ENCODE results near the gene CLCN7.

CLCN7 gene

DNA sequence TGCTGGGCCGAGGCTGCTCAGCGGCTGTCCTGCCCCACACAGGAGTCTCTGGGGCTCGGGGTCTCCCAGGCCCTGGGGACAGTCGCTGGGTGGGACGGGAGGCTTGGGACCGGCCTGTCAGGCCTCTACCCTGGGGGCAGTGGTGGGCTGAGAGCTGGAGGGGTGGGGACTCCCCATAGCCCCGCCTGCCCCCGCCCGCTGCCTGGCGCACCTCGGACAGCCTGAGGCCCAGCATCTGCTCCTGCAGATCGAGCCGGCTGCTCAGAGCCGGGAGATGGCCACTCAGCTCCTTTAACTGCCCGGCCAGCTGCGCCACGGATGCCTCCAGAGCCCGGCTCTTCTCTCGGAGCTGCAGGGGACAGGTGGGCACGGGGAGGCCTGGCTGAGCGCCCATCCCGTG, 37.2 kb downstream of the CLCN7 start:
- Histone ChIP-seq H3K4me1 (ENCODE audit: control insufficient read depth in 2 of 2, insufficient read depth in 2 of 2, low read length in 2 of 2) (no peaks in the 10 kb centered on the region), H3K4me3 (ENCODE audit: low read length in 2 of 2) (no peak overlapping the region), H3K36me3 (ENCODE audit: control insufficient read depth in 2 of 2, insufficient read depth in 2 of 2, low read length in 2 of 2) (no peaks in the 10 kb centered on the region), H3K9ac (ENCODE audit: low read depth in 1 of 2, low read length in 2 of 2) (no peak overlapping the region), H3K9me3 (ENCODE audit: control insufficient read depth in 2 of 2, low read length in 2 of 2) (no peaks in the 10 kb centered on the region), H3K27ac (ENCODE audit: low read depth in 2 of 2, low read length in 2 of 2) (no peak overlapping the region), H3K27me3 (ENCODE audit: control insufficient read depth in 2 of 2, insufficient read depth in 2 of 2, low read length in 2 of 2) (no peaks in the 10 kb centered on the region)

DNA sequence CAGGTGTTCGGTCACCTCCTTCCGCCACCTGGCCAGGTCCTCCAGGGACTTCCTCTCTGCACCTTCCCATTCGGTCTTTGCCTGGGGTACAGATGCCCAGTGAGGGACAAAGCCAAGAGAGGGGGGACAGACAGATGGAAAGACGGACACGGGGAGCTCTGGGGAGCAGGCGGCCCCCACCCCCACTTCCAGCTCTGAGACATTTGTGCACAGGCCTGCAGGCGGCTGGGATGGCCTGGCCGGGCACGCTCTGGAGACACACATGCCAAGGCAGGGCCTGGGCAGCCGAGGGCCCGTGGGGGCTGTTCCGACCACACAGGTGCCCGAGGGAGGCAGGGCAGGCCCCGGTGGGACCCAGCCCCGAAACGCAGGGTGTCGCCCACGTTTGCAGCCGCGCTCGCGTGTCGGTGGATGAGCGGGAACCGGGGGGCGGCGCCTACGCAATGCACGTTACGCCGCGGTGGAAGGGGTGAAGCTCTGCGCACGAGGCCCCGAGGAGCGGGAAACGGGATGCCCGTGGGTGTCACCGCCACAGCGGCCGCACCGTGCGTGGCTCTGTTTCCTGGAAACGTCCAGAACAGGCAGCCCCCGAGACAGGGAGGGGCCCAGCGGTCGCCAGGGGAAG, 38.0 kb downstream of the CLCN7 start:
- H3K4me3 ChIP-seq (ENCODE audit: low read length in 2 of 2), result no peak overlapping the region
- no peaks in the 10 kb centered on the region for H3K9me3 ChIP-seq (ENCODE audit: control insufficient read depth in 2 of 2, low read length in 2 of 2)
- no peak overlapping the region for H3K9ac ChIP-seq (ENCODE audit: low read depth in 1 of 2, low read length in 2 of 2)
- no peaks in the 10 kb centered on the region for H3K4me1 ChIP-seq (ENCODE audit: control insufficient read depth in 2 of 2, insufficient read depth in 2 of 2, low read length in 2 of 2)
- H3K27me3 ChIP-seq (ENCODE audit: control insufficient read depth in 2 of 2, insufficient read depth in 2 of 2, low read length in 2 of 2), result no peaks in the 10 kb centered on the region
- H3K27ac ChIP-seq (ENCODE audit: low read depth in 2 of 2, low read length in 2 of 2), result no peak overlapping the region
- H3K36me3 ChIP-seq (ENCODE audit: control insufficient read depth in 2 of 2, insufficient read depth in 2 of 2, low read length in 2 of 2), result no peaks in the 10 kb centered on the region

DNA sequence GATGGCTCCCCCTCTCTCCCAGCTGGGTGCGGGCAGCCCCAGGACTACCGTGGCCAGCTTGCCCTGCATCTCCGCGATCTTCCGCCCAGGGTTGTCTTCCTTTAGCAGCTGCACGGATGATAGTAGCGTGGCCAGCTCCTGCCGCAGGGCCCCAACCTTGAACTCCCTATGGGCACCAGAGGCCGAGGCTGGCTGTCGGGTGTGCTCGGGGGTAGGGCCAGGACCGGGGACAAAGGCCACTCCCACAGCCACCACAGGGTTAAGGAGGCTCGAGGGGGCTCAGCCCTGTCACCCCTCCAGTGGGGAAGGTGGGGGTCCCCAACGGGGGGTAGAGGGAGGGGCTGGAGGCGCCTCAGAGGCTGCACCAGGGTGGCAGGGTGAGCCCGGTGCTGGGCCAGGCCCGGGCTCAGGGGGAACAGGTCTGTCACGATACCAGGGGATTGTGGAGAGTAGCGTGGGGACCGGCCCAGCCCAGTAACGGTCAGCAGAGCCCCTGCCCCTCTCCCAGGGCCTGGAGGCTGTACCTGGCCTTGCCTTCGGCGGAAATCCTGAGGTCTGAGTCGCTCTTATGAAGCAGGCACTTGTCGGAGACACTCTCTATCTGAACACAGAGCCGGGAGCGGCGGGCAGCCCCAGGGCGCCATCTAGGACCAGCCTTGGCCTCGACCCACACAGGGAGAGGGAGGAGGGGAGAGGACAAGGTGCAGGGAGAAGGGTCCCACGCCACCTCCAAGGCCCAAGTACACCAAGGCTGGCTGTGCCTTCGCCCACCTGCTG, 38.7 kb downstream of the CLCN7 start:
- Histone ChIP-seq H3K9ac (ENCODE audit: low read depth in 1 of 2, low read length in 2 of 2) (no peak overlapping the region), H3K27ac (ENCODE audit: low read depth in 2 of 2, low read length in 2 of 2) (no peak overlapping the region), H3K27me3 (ENCODE audit: control insufficient read depth in 2 of 2, insufficient read depth in 2 of 2, low read length in 2 of 2) (no peaks in the 10 kb centered on the region), H3K4me3 (ENCODE audit: low read length in 2 of 2) (no peak overlapping the region), H3K4me1 (ENCODE audit: control insufficient read depth in 2 of 2, insufficient read depth in 2 of 2, low read length in 2 of 2) (no peaks in the 10 kb centered on the region), H3K9me3 (ENCODE audit: control insufficient read depth in 2 of 2, low read length in 2 of 2) (no peaks in the 10 kb centered on the region), H3K36me3 (ENCODE audit: control insufficient read depth in 2 of 2, insufficient read depth in 2 of 2, low read length in 2 of 2) (no peaks in the 10 kb centered on the region)

DNA sequence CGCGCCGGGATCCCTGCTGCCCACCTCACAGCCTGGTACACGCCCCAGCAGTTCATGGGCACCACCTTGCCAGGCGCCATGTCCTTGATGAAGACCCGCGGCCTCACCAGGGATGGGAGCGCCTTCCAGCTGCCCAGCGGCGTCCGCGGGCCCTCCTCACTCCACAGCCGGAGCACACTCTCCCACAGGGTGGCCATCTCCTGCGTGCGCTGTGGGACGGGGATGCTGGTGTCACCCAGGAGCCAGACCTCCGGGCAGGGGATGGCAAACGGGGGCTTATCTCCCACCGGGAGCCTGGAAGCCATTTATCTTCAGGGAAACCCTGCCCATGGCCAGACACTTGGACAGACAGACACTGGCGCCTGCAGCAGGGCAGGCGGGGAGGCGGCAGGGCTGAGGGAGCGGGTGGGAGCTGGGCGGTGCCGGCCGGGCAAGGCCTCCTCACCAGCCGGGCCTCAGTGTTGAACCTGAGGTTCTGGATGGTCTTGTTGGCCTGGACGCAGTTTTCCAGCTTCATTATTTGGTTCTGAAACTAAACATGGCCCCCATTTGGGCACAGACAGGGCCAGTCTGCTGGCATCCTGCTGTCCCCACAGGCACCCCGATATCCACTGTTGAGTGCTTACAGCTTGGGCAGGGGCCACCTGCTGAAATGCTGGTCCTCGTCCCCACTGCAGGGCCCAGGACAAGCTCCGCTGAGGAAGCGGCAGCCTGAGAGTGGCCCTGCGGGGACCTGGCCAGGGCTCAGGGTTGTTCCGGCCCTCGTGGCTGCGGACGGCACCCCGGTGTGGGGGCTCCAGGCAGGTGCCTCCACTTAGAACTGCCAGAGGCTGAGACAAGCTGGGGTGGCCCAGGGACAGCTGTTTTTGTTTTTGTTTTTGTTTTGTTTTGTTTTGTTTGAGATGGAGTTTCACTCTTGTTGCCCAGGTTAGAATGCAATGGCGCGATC, 39.9 kb downstream of the CLCN7 start:
- Histone ChIP-seq H3K9ac (ENCODE audit: low read depth in 1 of 2, low read length in 2 of 2) (no peak overlapping the region), H3K27me3 (ENCODE audit: control insufficient read depth in 2 of 2, insufficient read depth in 2 of 2, low read length in 2 of 2) (no peaks in the 10 kb centered on the region), H3K4me1 (ENCODE audit: control insufficient read depth in 2 of 2, insufficient read depth in 2 of 2, low read length in 2 of 2) (no peaks in the 10 kb centered on the region), H3K9me3 (ENCODE audit: control insufficient read depth in 2 of 2, low read length in 2 of 2) (no peaks in the 10 kb centered on the region), H3K36me3 (ENCODE audit: control insufficient read depth in 2 of 2, insufficient read depth in 2 of 2, low read length in 2 of 2) (no peaks in the 10 kb centered on the region), H3K27ac (ENCODE audit: low read depth in 2 of 2, low read length in 2 of 2) (no peak overlapping the region), H3K4me3 (ENCODE audit: low read length in 2 of 2) (no peak overlapping the region)

DNA sequence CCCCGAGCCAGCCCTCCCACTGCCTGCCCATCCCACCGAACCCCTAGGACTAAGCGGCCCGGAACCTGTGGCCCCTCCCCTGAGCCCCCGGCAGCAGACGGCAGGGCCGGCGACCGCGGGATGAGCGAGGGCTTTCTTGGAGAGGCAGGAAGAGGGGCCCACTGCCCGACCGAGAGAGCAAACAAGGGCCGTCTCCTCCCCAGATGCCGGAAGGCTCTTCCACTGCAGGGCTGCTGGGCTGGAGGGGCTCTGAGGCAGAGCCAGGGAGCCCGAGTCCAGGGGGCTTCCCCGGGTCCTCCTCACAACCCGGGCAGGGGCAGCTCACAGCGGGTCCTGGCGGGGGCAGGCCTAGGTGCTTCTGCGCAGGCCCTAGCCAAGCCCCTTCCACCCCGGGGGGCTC, 41.1 kb downstream of the CLCN7 start:
- H3K4me1 ChIP-seq (ENCODE audit: control insufficient read depth in 2 of 2, insufficient read depth in 2 of 2, low read length in 2 of 2), result peaks cover 0 to under 1% of the 10 kb centered on the region in 2 donors
- H3K9ac ChIP-seq (ENCODE audit: low read depth in 1 of 2, low read length in 2 of 2), result no peak overlapping the region
- no peak overlapping the region for H3K4me3 ChIP-seq (ENCODE audit: low read length in 2 of 2)
- no peaks in the 10 kb centered on the region for H3K27me3 ChIP-seq (ENCODE audit: control insufficient read depth in 2 of 2, insufficient read depth in 2 of 2, low read length in 2 of 2)
- no peaks in the 10 kb centered on the region for H3K9me3 ChIP-seq (ENCODE audit: control insufficient read depth in 2 of 2, low read length in 2 of 2)
- H3K36me3 ChIP-seq (ENCODE audit: control insufficient read depth in 2 of 2, insufficient read depth in 2 of 2, low read length in 2 of 2), result no peaks in the 10 kb centered on the region
- H3K27ac ChIP-seq (ENCODE audit: low read depth in 2 of 2, low read length in 2 of 2), result no peak overlapping the region

DNA sequence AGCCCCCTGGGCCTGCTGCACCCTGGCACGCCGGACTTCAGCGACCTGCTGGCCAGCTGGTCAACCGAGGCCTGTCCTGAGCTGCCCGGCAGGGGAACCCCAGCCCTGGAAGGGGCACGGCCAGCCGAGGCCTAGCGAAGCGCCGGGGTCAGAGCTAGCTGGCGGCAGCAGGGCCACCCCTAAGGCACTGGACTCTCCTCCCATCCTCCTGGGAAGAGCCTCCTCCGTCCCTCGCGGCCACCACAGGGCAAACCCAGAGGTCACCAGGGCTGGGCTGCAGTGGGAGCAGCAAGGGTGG, 41.6 kb downstream of the CLCN7 start:
- H3K9ac ChIP-seq (ENCODE audit: low read depth in 1 of 2, low read length in 2 of 2), result no peak overlapping the region
- no peak overlapping the region for H3K4me3 ChIP-seq (ENCODE audit: low read length in 2 of 2)
- H3K9me3 ChIP-seq (ENCODE audit: control insufficient read depth in 2 of 2, low read length in 2 of 2), result no peaks in the 10 kb centered on the region
- no peaks in the 10 kb centered on the region for H3K36me3 ChIP-seq (ENCODE audit: control insufficient read depth in 2 of 2, insufficient read depth in 2 of 2, low read length in 2 of 2)
- peaks cover 0 to 2% of the 10 kb centered on the region in 2 donors for H3K4me1 ChIP-seq (ENCODE audit: control insufficient read depth in 2 of 2, insufficient read depth in 2 of 2, low read length in 2 of 2)
- H3K27me3 ChIP-seq (ENCODE audit: control insufficient read depth in 2 of 2, insufficient read depth in 2 of 2, low read length in 2 of 2), result no peaks in the 10 kb centered on the region
- H3K27ac ChIP-seq (ENCODE audit: low read depth in 2 of 2, low read length in 2 of 2), result no peak overlapping the region

DNA sequence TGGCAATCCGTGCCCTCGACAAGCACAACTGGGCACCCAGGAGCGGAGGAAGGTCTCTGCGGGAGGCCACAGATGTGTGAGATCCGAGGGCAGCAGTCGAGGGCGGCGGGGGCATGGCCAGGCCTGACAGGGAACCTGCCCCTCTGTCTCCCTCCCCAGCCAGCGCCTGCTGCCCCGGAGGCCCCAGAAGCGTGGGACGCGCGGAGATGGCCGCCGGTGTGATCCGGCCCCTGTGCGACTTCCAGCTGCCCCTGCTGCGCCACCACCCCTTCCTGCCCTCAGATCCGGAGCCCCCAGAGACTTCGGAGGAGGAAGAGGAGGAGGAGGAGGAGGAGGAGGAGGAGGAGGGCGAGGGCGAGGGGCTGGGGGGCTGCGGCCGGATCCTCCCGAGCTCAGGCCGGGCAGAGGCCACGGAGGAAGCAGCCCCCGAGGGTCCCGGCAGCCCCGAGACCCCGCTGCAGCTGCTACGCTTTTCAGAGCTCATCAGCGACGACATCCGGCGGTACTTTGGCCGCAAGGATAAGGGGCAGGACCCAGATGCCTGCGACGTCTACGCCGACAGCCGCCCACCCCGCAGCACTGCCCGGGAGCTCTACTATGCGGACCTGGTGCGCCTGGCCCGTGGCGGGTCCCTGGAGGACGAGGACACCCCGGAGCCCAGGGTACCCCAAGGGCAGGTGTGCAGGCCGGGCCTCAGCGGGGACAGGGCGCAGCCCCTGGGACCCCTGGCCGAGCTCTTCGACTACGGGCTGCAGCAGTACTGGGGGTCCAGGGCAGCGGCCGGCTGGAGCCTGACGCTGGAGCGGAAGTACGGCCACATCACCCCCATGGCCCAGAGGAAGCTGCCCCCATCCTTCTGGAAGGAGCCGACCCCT, 42.2 kb downstream of the CLCN7 start:
- Histone ChIP-seq H3K9me3 (ENCODE audit: control insufficient read depth in 2 of 2, low read length in 2 of 2) (no peaks in the 10 kb centered on the region), H3K27me3 (ENCODE audit: control insufficient read depth in 2 of 2, insufficient read depth in 2 of 2, low read length in 2 of 2) (no peaks in the 10 kb centered on the region), H3K9ac (ENCODE audit: low read depth in 1 of 2, low read length in 2 of 2) (no peak overlapping the region), H3K27ac (ENCODE audit: low read depth in 2 of 2, low read length in 2 of 2) (no peak overlapping the region), H3K4me3 (ENCODE audit: low read length in 2 of 2) (no peak overlapping the region), H3K36me3 (ENCODE audit: control insufficient read depth in 2 of 2, insufficient read depth in 2 of 2, low read length in 2 of 2) (no peaks in the 10 kb centered on the region), H3K4me1 (ENCODE audit: control insufficient read depth in 2 of 2, insufficient read depth in 2 of 2, low read length in 2 of 2) (peaks cover 0 to 2% of the 10 kb centered on the region in 2 donors)

DNA sequence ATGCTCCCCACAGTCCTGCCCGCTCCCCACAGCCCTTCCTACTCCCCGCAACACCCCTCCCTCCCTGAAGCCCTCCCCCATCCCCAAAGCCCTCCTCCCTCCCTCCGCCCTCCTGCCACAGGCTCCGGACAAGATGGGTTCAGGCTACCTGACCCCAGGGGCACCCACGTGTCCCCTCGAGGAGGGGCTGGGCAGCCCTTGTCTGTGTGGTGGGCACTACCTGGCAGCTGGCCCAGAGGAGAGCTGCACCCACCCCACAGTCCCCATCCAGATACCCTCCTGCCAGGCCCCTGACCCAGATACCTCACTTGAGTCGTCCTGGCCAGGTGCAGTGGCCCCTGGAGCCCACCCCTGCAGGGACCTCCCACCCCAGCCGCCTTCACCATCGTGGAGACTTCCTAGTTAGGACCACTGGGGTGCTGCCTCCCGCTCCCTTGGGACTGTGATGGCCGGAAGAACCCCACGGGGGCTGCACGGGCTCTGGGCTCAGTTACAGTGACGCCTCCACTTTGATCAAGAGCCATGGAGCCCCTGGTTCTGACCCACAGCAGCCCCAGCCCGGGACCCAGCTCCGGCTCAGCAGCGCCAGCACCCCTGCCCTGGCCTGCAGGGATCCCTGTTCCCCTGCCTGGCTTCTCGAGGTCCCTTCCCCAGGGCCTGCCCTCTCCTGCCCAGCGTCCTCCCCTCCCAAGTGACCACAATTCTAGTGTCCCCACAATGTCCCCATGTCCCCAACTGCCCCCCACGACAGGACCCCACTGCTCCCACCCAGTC, 43.1 kb downstream of the CLCN7 start:
- Histone ChIP-seq H3K36me3 (ENCODE audit: control insufficient read depth in 2 of 2, insufficient read depth in 2 of 2, low read length in 2 of 2) (no peaks in the 10 kb centered on the region), H3K27ac (ENCODE audit: low read depth in 2 of 2, low read length in 2 of 2) (no peak overlapping the region), H3K4me3 (ENCODE audit: low read length in 2 of 2) (no peak overlapping the region)

DNA sequence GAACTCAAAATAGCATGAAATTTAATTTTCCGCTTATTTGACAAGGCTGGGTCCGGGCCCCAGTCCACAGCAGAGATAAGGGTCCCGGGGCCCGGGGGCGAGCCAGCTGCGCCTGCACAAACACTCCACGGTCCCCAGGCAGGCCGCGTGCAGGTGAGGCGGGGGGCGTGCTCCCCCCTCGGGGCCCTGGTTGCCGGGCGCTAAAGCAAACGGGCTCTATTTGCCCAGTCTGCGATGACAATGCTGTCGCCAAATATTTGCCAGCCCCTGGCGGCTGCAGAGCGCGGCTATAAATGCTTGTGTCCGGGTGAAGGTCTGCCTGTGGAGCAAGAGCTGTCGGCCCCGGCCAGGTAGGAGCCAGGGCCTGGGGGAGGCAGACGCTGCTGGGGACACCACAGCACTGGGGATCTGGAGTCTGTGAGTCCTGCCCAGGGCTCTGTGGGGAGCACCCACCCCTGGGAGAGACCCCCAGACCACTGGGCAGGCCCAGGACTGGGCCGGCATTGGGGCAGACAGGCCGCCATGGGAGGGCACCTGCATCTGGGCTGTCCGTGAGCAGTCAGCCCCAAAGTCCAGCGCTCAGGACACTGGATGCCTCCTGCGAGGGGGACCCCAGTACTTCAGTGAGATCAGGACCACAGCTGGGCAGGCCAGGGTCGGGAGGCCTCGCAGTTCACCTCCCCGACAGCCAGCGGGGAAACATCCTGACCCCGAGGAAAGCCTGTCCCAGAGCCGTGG, 43.9 kb downstream of the CLCN7 start, which contains the start of gene PERCC1:
Gene PERCC1, plus strand, starts transcription at position 320 of the 738 bp plus-strand sequence. CDS start 1,516 bp downstream, outside the sequence.
- Histone ChIP-seq H3K27ac (ENCODE audit: low read depth in 2 of 2, low read length in 2 of 2) (no peak within 1 kb of the TSS), H3K9me3 (ENCODE audit: control insufficient read depth in 2 of 2, low read length in 2 of 2) (no peaks in the 10 kb centered on the region), H3K27me3 (ENCODE audit: control insufficient read depth in 2 of 2, insufficient read depth in 2 of 2, low read length in 2 of 2) (no peaks in the 10 kb centered on the region), H3K9ac (ENCODE audit: low read depth in 1 of 2, low read length in 2 of 2) (no peak within 1 kb of the TSS), H3K36me3 (ENCODE audit: control insufficient read depth in 2 of 2, insufficient read depth in 2 of 2, low read length in 2 of 2) (no peaks in the 10 kb centered on the region), H3K4me1 (ENCODE audit: control insufficient read depth in 2 of 2, insufficient read depth in 2 of 2, low read length in 2 of 2) (peaks cover 0 to 2% of the 10 kb centered on the region in 2 donors), H3K4me3 (ENCODE audit: low read length in 2 of 2) (no peak within 1 kb of the TSS)

More for the DNA sequence above, 43.1 kb downstream of the CLCN7 start:
- Histone ChIP-seq H3K4me1 (ENCODE audit: control insufficient read depth in 2 of 2, insufficient read depth in 2 of 2, low read length in 2 of 2) (peaks cover 0 to 2% of the 10 kb centered on the region in 2 donors), H3K9ac (ENCODE audit: low read depth in 1 of 2, low read length in 2 of 2) (no peak overlapping the region), H3K27me3 (ENCODE audit: control insufficient read depth in 2 of 2, insufficient read depth in 2 of 2, low read length in 2 of 2) (no peaks in the 10 kb centered on the region), H3K9me3 (ENCODE audit: control insufficient read depth in 2 of 2, low read length in 2 of 2) (no peaks in the 10 kb centered on the region)
